Measurements from ENCODE around the gene IFI44.

The IFI44 gene

DNA sequence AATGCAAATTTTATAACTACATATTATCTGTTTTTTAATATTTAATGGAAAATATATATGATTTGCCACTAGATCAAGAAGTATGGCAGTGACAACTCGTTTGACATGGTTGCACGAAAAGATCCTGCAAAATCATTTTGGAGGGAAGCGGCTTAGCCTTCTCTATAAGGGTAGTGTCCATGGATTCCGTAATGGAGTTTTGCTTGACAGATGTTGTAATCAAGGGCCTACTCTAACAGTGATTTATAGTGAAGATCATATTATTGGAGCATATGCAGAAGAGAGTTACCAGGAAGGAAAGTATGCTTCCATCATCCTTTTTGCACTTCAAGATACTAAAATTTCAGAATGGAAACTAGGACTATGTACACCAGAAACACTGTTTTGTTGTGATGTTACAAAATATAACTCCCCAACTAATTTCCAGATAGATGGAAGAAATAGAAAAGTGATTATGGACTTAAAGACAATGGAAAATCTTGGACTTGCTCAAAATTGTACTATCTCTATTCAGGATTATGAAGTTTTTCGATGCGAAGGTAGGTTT lies 556 bp downstream of the IFI44 start:
- in situ Hi-C loops (cut with MboI; ENCODE audit: low sequenced_read_pairs): no loop called here

DNA sequence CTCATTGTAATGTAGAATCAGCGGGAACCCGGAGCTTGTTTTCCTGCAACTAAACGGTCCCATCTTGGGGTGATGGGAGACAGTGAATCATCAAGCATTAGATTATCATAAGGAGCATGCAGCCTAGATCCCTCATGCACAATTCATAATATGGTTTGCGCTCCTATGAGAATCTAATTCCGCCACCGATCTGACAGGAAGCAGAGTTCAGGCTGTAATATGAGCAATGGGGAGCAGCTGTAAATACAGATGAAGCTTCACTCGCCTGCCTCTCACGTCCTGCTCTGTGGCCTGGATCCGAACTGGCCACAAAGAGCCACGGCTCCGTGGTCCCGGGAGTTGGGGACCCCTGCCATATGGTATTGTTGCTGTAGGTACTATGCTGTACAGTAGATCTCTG lies 1.6 kb downstream of the IFI44 start:
- in situ Hi-C loops (cut with MboI; ENCODE audit: low sequenced_read_pairs): no loop called here

- in situ Hi-C loops (cut with MboI; ENCODE audit: low sequenced_read_pairs): no loop called here
Observed at GRCh38 chr1:78652019-78652560, 2.5 kb downstream of the IFI44 start.

DNA sequence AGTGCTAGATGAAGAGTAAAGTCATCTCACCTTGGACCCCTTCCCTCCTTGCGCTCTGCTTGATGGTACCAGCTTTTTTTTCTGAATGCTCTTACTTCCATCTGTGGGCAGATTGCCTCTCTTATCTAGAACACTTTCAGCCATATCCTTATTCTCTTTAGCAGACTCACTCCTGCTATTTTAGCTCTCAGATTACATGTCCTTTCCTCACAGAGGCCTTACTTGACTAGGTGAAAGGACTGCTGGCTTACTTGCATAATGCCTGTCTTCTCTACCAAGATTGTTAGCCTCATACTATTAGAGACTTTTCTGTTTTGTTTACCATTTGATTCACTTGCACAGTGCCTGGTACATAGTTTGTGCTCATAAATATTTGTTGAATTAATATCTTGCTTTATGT lies 9.3 kb downstream of the IFI44 start:
- in situ Hi-C loops (cut with MboI; ENCODE audit: low sequenced_read_pairs): no loop called here

GRCh38 chr1:78663923-78664322 lies 14.3 kb downstream of the IFI44 start:
- in situ Hi-C loops (cut with MboI; ENCODE audit: low sequenced_read_pairs): no loop called here

GRCh38 chr1:78664763-78665162 lies 15.1 kb downstream of the IFI44 start:
- in situ Hi-C loops (cut with MboI; ENCODE audit: low sequenced_read_pairs): no loop called here

GRCh38 chr1:78665809-78666208 lies 16.2 kb downstream of the IFI44 start:
- in situ Hi-C loops (cut with MboI; ENCODE audit: low sequenced_read_pairs): no loop called here

DNA sequence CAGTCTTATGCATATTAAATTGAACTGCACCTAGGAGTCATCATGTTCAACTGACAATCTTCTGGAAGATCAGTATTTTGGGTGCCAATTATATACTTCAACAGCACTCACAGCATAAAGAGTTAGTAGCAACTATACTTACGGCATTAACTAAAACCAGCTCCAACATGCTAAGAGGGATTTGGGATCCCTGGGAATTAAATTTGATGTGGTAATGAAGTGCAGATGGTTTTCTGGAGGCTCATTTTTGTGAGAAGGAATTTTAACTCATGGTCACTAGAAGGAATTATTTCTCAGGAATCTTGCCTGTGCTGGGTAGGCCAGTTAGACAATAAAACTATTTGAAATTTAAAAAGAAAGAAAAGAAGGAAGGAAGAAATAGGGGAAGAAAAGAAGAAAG lies 18.3 kb downstream of the IFI44 start:
- in situ Hi-C loops (cut with MboI; ENCODE audit: low sequenced_read_pairs): no loop called here

GRCh38 chr1:78668427-78668826 lies 18.8 kb downstream of the IFI44 start:
- in situ Hi-C loops (cut with MboI; ENCODE audit: low sequenced_read_pairs): no loop called here

GRCh38 chr1:78672428-78672827 lies 22.8 kb downstream of the IFI44 start:
- in situ Hi-C loops (cut with MboI; ENCODE audit: low sequenced_read_pairs): no loop called here

DNA sequence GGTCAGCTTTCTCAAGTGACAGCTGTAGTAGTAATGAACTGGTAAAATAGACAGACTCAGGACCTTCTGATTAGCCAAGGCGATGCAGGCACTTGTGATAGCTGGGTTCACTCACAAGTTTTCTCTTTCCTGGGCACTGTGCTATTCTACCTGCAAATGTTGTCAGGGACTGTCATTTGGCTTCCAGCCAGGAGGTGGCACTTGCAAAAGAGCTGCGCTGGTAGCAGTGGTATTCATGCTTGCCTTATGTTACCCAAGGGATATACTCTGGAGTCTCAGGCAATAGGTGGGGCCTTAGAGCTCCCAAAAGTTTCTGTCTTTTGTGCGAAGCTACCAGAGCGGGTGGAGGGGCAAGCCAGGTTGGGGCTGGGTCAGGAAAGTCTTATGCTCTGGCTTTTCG lies 23.5 kb downstream of the IFI44 start:
- in situ Hi-C loops (cut with MboI; ENCODE audit: low sequenced_read_pairs): no loop called here

- in situ Hi-C loops (cut with MboI; ENCODE audit: low sequenced_read_pairs): no loop called here
Observed at GRCh38 chr1:78676347-78676982, 26.8 kb downstream of the IFI44 start.

DNA sequence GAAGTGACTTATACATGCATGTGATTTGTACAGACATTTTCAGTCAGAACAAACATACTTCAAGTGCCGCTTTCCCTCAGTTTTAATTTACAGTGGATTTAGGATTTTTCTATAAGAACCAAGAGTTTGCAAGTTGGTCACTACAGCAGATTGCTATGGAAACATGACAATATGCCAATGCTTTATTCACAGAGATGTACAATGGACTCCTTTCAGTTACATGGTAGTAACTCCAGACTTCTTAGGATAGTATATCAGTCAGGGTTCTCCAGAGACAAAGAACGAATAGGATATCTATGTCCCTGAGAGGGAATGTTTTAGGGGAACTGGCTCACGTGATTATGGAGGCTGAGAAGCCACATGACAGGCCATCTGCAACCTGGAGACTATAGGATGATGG lies 27.4 kb downstream of the IFI44 start:
- in situ Hi-C loops (cut with MboI; ENCODE audit: low sequenced_read_pairs): no loop called here

DNA sequence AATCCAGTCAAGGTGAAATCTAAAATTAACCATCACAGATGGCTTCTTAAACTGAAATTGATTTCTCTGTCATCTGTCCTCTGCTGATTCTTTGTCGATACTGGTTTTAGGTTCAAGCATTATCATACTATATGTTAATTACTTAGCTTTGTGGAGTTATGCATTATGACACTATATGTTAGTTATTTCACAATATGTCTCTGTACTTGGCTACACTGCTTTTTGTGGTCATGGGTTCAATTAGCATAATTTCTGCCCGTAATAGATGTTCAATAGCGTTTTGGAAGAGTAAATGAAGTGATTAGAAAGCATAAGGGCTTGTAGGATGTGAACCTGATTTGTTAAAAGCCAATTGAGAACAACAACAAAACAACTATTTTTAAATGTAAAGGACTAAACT lies 28.2 kb downstream of the IFI44 start:
- in situ Hi-C loops (cut with MboI; ENCODE audit: low sequenced_read_pairs): no loop called here

DNA sequence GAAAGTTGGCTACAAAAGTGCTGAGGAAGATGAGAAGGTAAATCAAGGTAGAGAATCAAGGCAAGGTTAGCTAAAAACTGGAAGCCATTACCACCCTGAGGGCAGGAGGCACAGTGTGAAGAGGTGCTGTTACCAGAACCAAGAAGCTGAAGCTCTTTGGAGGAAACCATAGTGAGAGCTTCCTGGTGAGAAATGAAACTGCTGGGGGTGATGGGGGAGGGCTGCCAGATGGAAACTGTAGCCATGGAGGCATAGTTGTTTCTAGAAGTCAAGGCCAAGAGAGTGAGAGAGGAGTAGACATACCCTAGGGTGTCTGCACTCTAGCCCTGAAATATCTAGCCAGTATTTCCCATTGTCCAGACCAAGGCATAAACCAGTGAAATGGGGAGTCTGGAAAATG lies 28.7 kb downstream of the IFI44 start:
- in situ Hi-C loops (cut with MboI; ENCODE audit: low sequenced_read_pairs): no loop called here

- in situ Hi-C loops (cut with MboI; ENCODE audit: low sequenced_read_pairs): no loop called here
Observed at GRCh38 chr1:78681265-78681664, 31.6 kb downstream of the IFI44 start.

DNA sequence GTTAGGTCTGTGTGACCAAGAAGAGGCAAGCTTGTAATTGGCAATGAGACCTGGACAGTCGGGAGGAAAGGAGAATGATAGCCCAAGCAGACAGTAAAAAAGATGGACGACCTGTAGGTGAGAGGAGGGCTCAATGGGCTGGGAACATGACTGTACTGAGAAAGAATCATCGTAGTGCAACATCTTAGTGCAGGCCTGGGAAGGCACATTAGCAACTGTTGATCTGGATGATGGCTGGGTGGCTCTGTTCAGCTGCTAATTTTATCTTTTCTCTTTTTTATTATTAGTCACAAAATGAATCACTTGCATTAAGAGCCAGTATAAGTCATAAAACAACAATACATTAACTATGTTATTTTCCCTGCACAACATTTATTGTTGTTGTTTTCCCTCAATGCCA lies 32.9 kb downstream of the IFI44 start:
- in situ Hi-C loops (cut with MboI; ENCODE audit: low sequenced_read_pairs): no loop called here

DNA sequence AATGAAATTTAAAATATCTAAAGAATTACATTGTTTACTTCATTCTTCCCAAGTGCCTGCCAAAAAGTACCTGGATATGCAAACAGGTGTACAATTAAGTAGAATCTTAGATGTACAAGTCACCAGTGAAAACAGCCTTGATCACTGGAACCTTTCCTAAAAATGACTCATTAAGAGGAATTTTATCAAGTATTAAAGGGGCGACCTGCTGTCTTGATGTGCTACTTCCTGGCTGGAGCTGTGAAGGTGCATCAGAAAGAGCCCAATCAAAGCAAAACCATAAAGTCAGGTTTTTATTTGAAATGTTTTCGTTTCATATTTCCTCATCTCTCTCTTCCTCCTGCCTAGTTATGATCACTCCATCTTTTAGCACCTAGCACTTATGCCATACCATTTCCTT lies 33.4 kb downstream of the IFI44 start:
- in situ Hi-C loops (cut with MboI; ENCODE audit: low sequenced_read_pairs): no loop called here

DNA sequence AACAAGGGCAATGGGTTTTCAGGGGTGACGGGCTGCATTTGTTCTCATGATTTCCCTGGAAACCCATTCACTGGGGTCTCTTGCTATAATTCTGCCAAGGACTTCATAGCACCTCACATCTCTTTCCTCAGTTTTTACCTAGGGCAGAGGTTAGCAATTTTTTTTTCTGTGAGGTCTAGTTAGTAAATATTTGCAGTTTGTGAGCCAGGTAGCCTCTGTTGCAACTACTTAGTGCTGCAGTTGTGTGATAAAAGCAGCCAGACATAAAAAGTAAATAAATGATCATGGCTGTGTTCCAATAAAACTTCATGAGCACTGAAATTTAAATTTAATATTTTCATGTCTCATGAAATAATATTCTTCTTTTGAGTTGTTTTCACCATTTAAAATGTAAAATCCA lies 37.7 kb downstream of the IFI44 start:
- in situ Hi-C loops (cut with MboI; ENCODE audit: low sequenced_read_pairs): no loop called here

- in situ Hi-C loops (cut with MboI; ENCODE audit: low sequenced_read_pairs): no loop called here
Observed at GRCh38 chr1:78687914-78688313, 38.3 kb downstream of the IFI44 start.

GRCh38 chr1:78688697-78689096 lies 39.1 kb downstream of the IFI44 start:
- in situ Hi-C loops (cut with MboI; ENCODE audit: low sequenced_read_pairs): no loop called here

GRCh38 chr1:78690516-78690915 lies 40.9 kb downstream of the IFI44 start:
- in situ Hi-C loops (cut with MboI; ENCODE audit: low sequenced_read_pairs): no loop called here
